ENCODE data around the gene SIX6.

The SIX6 gene

DNA sequence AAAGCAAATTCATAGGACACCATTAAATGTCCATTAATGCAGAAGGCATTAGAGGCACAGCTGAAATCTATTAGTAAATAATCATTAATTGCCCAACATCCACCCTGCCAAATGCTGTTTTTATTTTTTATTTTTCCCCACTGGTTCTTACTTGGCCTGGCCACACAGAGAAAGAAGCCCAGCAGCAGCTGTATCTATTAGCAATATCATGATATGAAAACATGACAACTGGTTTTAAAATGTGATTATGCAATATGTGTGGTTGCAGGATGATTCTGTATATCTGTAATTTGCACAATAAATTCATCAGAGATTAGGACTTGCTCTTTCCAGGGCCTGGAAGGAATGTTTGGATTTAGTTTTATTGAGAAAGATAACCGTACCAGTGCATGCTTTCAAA lies 44.9 kb downstream of the SIX6 start:
- in situ Hi-C loops (cut with HindIII; ENCODE audit: low pct_ligation_motif_present, low sequenced_read_pairs) = no loop called here
- TF ChIP-seq, protein P1, sequence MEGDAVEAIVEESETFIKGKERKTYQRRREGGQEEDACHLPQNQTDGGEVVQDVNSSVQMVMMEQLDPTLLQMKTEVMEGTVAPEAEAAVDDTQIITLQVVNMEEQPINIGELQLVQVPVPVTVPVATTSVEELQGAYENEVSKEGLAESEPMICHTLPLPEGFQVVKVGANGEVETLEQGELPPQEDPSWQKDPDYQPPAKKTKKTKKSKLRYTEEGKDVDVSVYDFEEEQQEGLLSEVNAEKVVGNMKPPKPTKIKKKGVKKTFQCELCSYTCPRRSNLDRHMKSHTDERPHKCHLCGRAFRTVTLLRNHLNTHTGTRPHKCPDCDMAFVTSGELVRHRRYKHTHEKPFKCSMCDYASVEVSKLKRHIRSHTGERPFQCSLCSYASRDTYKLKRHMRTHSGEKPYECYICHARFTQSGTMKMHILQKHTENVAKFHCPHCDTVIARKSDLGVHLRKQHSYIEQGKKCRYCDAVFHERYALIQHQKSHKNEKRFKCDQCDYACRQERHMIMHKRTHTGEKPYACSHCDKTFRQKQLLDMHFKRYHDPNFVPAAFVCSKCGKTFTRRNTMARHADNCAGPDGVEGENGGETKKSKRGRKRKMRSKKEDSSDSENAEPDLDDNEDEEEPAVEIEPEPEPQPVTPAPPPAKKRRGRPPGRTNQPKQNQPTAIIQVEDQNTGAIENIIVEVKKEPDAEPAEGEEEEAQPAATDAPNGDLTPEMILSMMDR (IDR thresholded peaks at IDR 0.05; ENCODE audit: low read depth, low read length, missing control alignments) = no peak
- H3K36me3 ChIP-seq (replicated peaks) = no peaks in the 10 kb centered on the region
- DNase-seq = no peak
- no peak overlapping the region for H3K4me3 ChIP-seq (ENCODE audit: low read depth, low read length)
- H3K27ac ChIP-seq = no peak overlapping the region
- H3K27me3 ChIP-seq (replicated peaks) = no peaks in the 10 kb centered on the region

DNA sequence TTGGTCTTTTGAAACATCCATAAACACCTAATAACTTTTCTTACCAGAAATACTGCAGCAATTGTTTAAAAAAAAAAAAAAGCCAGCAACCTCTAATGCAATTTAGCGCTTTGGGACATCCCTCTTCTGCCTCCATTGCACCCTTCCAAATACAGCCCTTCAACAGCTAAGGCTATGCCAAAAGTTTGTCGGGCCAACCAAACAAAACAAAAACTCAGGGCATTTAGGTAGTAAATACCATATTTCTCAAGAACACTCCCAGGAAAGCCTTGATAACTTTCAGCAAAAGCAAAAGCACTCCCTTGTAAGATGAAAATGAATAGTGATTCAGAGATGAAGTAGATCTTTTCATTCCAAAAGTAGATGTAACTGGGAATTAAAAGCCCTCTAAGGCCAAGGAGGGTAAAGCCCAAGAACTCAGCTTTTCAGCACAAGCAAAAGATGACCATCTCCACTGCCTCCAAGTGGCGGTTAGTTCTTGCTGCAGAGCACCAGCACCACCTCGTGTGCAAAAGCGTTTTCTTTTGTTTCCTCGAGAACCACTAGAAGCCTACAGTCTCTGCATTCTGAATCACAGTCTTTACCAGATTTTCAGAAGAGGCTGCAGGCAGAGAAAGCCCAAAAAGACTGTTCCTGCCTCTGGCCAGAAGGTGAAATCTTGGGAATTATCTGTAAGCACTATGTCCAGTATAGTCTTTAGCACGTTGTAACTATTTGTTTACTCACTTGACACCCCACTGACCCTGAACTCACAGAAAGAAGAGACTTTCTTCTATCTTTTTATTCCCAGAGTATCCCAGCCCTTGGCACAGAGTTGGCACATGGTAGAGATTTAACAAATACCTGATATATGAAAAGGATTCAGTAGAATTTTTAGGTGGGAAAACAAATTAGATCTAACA lies 53.1 kb downstream of the SIX6 start:
- H3K36me3 ChIP-seq (replicated peaks) = no peaks in the 10 kb centered on the region
- no peak overlapping the region for H3K27ac ChIP-seq
- in situ Hi-C loops (cut with HindIII; ENCODE audit: low pct_ligation_motif_present, low sequenced_read_pairs) = no loop called here
- DNase-seq = peak; percentile 66
- H3K27me3 ChIP-seq (replicated peaks) = no peaks in the 10 kb centered on the region
- no peak overlapping the region for H3K4me3 ChIP-seq (ENCODE audit: low read depth, low read length)
- TF ChIP-seq, protein P1 (IDR thresholded peaks at IDR 0.05; ENCODE audit: low read depth, low read length, missing control alignments) = peak; percentile 87
